ENCODE data around the gene LY6G5B.

DNA sequence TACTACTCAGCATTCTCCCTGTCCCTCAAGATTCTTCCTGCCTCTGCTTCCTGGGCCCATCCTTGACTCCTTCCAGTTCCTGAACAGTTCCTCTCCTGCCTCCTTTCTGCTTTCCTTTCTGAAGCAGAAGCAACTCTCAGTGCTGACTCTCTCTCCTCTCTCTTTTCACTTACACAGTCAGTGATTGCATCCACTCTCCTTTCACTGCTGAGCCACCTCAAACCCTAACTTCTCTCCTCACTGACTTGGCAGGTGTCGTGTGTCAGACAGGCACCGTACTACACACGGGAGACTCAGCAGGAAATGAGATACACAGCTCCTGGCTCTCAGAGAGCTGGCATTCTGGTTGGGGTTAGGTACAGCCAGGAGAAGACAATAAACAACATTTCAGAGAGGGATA is 27.8 kb downstream of the LY6G5B start:
- TF ChIP-seq CTCF (conservative IDR thresholded peaks at IDR 0.05; ENCODE audit: low read depth, low read length), result no peak
- TF ChIP-seq POLR2A (IDR thresholded peaks at IDR 0.05; ENCODE audit: low read depth, low read length), result no peak
- no peak for TF ChIP-seq CEBPB (IDR thresholded peaks at IDR 0.05; ENCODE audit: low read depth, low read length)
- TF ChIP-seq MAFK (IDR thresholded peaks at IDR 0.05; ENCODE audit: low read depth, low read length), result no peak
- no peak for TF ChIP-seq MAZ (IDR thresholded peaks at IDR 0.05; ENCODE audit: borderline replicate concordance, low read depth, low read length)
- TF ChIP-seq SMC3 (IDR thresholded peaks at IDR 0.05; ENCODE audit: low read depth, low read length), result no peak
- TF ChIP-seq RFX5 (IDR thresholded peaks at IDR 0.05; ENCODE audit: low read depth, low read length), result no peak

All from IMR-90 (cell line).